ENCODE data around the gene NFIA. TPM values are rescaled to one million over a fixed set of nuclear protein-coding genes. Genes with fewer than 3 reads are reported as not detected.
A peak's percentile ranks its signal among the peaks of the same experiment; 100 is the strongest.

Gene NFIA
- polyA plus RNA-seq, 4 donors = 1.6 to 9.7 (median 4.9) TPM

GRCh38 chr1:61447968-61448430, 365.6 kb downstream of the NFIA start:
- Histone ChIP-seq H3K36me3 (ENCODE audit: control insufficient read depth in 3 of 3, insufficient read depth in 2 of 3, low read depth in 1 of 3, low read length in 3 of 3) (peaks cover 0 to 7% (median 0%) of the 10 kb centered on the region in 3 donors), H3K4me3 (ENCODE audit: low read depth in 1 of 3, low read length in 3 of 3) (no peak overlapping the region), H3K27ac (ENCODE audit: low read depth in 1 of 3, low read length in 2 of 3) (peak overlapping the region in 1 of 3 donors; percentile 62), H3K27me3 (ENCODE audit: control insufficient read depth in 3 of 3, insufficient read depth in 3 of 3, low read length in 3 of 3) (no peaks in the 10 kb centered on the region), H3K9me3 (ENCODE audit: control insufficient read depth in 2 of 2, insufficient read depth in 1 of 2, low read depth in 1 of 2, low read length in 1 of 2) (no peaks in the 10 kb centered on the region), H3K4me1 (ENCODE audit: control insufficient read depth in 3 of 3, insufficient read depth in 2 of 3, low read depth in 1 of 3, low read length in 2 of 3) (peaks cover 11 to 56% (median 20%) of the 10 kb centered on the region in 3 donors)
- FAIRE-seq (no peak), DNase-seq (no peak)
- 88 to 99% (median 95%) methylated on average over 7 of the region's 7 CpGs for WGBS, 3 donors

DNA sequence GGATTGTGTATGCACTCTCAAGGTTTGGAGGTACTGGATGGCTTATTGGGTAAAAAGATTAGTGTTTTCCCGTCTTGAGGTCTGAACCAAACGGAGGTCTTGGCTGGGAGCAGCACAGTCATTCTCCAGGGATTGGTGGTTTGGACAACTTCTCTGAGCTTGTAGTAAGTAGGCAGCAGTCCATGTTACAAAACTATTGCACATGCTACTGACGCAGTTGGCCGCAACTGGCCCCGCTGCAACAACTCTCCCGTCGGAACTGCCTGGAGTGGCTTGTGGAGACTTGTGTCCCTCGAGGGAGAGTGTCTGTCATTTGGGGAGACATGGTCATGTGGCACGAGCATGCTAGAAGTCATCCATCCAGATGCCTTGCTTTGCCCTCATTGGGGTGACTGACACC, 366.6 kb downstream of the NFIA start:
- 74 to 92% (median 90%) methylated on average over 9 of the region's 9 CpGs for WGBS, 3 donors
- DNase-seq = no peak
- Histone ChIP-seq H3K27me3 (ENCODE audit: control insufficient read depth in 3 of 3, insufficient read depth in 3 of 3, low read length in 3 of 3) (no peaks in the 10 kb centered on the region), H3K36me3 (ENCODE audit: control insufficient read depth in 3 of 3, insufficient read depth in 2 of 3, low read depth in 1 of 3, low read length in 3 of 3) (peaks cover 0 to 7% (median 0%) of the 10 kb centered on the region in 3 donors), H3K4me1 (ENCODE audit: control insufficient read depth in 3 of 3, insufficient read depth in 2 of 3, low read depth in 1 of 3, low read length in 2 of 3) (peaks cover 11 to 56% (median 20%) of the 10 kb centered on the region in 3 donors), H3K27ac (ENCODE audit: low read depth in 1 of 3, low read length in 2 of 3) (peak overlapping the region in 1 of 3 donors; percentile 75), H3K4me3 (ENCODE audit: low read depth in 1 of 3, low read length in 3 of 3) (no peak overlapping the region), H3K9me3 (ENCODE audit: control insufficient read depth in 2 of 2, insufficient read depth in 1 of 2, low read depth in 1 of 2, low read length in 1 of 2) (no peaks in the 10 kb centered on the region)
- no peak for FAIRE-seq

DNA sequence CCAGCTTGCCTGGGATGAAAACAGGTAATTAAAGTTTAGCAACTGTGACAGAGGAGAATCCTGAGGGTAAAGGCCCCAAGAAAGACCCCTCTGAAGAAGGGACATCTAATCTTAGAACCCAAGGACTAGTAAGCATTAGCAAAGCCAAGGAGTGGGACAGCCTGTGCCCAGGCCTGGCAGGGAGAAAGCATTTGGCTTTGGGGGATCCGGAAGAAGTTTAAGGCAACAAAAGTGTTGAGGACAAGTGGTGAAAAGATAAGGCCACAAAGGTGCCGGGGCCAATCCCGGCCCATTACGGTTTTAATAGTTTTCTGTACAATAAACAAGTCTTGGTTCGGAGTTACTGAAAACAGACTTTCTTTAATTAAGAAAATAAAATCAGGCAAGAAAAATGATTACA, 367.0 kb downstream of the NFIA start:
- H3K27ac ChIP-seq (ENCODE audit: low read depth in 1 of 3, low read length in 2 of 3) = peak overlapping the region in 1 of 3 donors; percentile 92
- H3K27me3 ChIP-seq (ENCODE audit: control insufficient read depth in 3 of 3, insufficient read depth in 3 of 3, low read length in 3 of 3) = no peaks in the 10 kb centered on the region
- DNase-seq (no peak), FAIRE-seq (no peak)
- no peak overlapping the region for H3K4me3 ChIP-seq (ENCODE audit: low read depth in 1 of 3, low read length in 3 of 3)
- WGBS, 3 donors = 20 to 66% (median 48%) methylated on average over 5 of the region's 5 CpGs
- H3K36me3 ChIP-seq (ENCODE audit: control insufficient read depth in 3 of 3, insufficient read depth in 2 of 3, low read depth in 1 of 3, low read length in 3 of 3) = peaks cover 0 to 7% (median 0%) of the 10 kb centered on the region in 3 donors
- H3K9me3 ChIP-seq (ENCODE audit: control insufficient read depth in 2 of 2, insufficient read depth in 1 of 2, low read depth in 1 of 2, low read length in 1 of 2) = no peaks in the 10 kb centered on the region
- H3K4me1 ChIP-seq (ENCODE audit: control insufficient read depth in 3 of 3, insufficient read depth in 2 of 3, low read depth in 1 of 3, low read length in 2 of 3) = peaks cover 11 to 54% (median 20%) of the 10 kb centered on the region in 3 donors

GRCh38 chr1:61450454-61450853, 368.1 kb downstream of the NFIA start:
- DNase-seq (peak; percentile 86 to 89), FAIRE-seq (no peak)
- H3K4me3 ChIP-seq (ENCODE audit: low read depth in 1 of 3, low read length in 3 of 3) = no peak overlapping the region
- H3K27me3 ChIP-seq (ENCODE audit: control insufficient read depth in 3 of 3, insufficient read depth in 3 of 3, low read length in 3 of 3) = no peaks in the 10 kb centered on the region
- peaks cover 11 to 52% (median 20%) of the 10 kb centered on the region in 3 donors for H3K4me1 ChIP-seq (ENCODE audit: control insufficient read depth in 3 of 3, insufficient read depth in 2 of 3, low read depth in 1 of 3, low read length in 2 of 3)
- no peaks in the 10 kb centered on the region for H3K9me3 ChIP-seq (ENCODE audit: control insufficient read depth in 2 of 2, insufficient read depth in 1 of 2, low read depth in 1 of 2, low read length in 1 of 2)
- 11 to 32% (median 20%) methylated on average over 4 of the region's 4 CpGs for WGBS, 3 donors
- peak overlapping the region; percentile 50 to 92 (median 70) for H3K27ac ChIP-seq (ENCODE audit: low read depth in 1 of 3, low read length in 2 of 3)
- H3K36me3 ChIP-seq (ENCODE audit: control insufficient read depth in 3 of 3, insufficient read depth in 2 of 3, low read depth in 1 of 3, low read length in 3 of 3) = peaks cover 0 to 10% (median 0%) of the 10 kb centered on the region in 3 donors

DNA sequence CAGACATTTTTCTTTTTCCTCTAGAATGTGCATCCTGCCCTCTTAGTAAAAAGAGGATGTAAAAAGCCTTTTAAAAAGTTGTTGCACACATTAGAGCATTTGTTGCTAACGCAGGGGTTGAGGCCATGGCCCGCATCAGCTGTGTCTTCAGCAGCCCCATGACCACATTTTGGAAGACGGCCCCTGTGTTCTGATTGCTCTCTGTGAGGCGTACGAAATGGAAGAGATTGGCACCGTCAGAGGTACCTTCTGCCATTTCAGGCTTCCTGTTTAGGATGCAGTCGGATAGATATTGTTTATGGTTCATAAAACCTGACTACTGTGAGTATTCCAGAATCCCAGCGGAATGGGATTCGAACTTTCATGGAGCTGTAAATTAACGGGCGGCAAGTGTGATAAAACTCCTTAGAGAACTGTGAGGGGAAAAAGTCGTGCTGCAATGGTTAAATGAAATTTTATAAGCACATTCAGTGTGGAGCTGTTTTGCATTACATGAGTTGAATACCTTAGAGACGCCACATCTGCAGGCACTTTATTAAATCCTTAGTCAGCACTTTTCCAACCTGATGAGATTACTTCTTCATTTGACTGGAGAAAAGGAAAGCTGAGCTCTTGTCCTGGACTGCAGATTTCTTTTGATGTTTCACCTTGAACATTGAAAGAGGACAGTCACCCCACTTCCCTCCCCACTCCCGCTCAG, 368.7 kb downstream of the NFIA start:
- DNase-seq (peak; percentile 35 to 38), FAIRE-seq (no peak)
- H3K9me3 ChIP-seq (ENCODE audit: control insufficient read depth in 2 of 2, insufficient read depth in 1 of 2, low read depth in 1 of 2, low read length in 1 of 2) = no peaks in the 10 kb centered on the region
- 25 to 49% (median 48%) methylated on average over 14 of the region's 14 CpGs for WGBS, 3 donors
- peaks cover 0 to 11% (median 0%) of the 10 kb centered on the region in 3 donors for H3K36me3 ChIP-seq (ENCODE audit: control insufficient read depth in 3 of 3, insufficient read depth in 2 of 3, low read depth in 1 of 3, low read length in 3 of 3)
- no peak overlapping the region for H3K4me3 ChIP-seq (ENCODE audit: low read depth in 1 of 3, low read length in 3 of 3)
- no peaks in the 10 kb centered on the region for H3K27me3 ChIP-seq (ENCODE audit: control insufficient read depth in 3 of 3, insufficient read depth in 3 of 3, low read length in 3 of 3)
- peak overlapping the region; percentile 50 to 92 (median 70) for H3K27ac ChIP-seq (ENCODE audit: low read depth in 1 of 3, low read length in 2 of 3)
- H3K4me1 ChIP-seq (ENCODE audit: control insufficient read depth in 3 of 3, insufficient read depth in 2 of 3, low read depth in 1 of 3, low read length in 2 of 3) = peaks cover 11 to 51% (median 20%) of the 10 kb centered on the region in 3 donors

DNA sequence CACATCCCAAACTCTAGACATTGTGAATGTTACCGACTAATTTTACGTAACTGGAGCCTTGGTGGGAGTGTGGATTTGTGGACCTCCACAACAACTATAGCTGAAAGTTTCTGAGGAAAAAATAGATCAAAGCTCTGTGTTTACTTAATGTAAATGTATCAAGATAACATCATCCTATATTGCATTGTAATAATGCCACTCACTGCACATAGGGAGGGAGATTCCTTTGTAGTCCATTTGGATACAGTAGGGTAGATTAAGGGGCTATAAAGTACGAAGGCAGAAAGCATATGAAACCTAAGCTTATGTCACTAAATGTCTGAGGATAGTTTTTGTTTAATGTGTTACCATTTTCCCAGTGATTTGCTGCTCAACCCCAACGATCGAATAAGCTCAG, 369.2 kb downstream of the NFIA start:
- H3K27ac ChIP-seq (ENCODE audit: low read depth in 1 of 3, low read length in 2 of 3) = peak overlapping the region in 2 of 3 donors; percentile 70 to 92
- peaks cover 0 to 11% (median 0%) of the 10 kb centered on the region in 3 donors for H3K36me3 ChIP-seq (ENCODE audit: control insufficient read depth in 3 of 3, insufficient read depth in 2 of 3, low read depth in 1 of 3, low read length in 3 of 3)
- DNase-seq = no peak
- FAIRE-seq = no peak
- H3K9me3 ChIP-seq (ENCODE audit: control insufficient read depth in 2 of 2, insufficient read depth in 1 of 2, low read depth in 1 of 2, low read length in 1 of 2) = no peaks in the 10 kb centered on the region
- no peaks in the 10 kb centered on the region for H3K27me3 ChIP-seq (ENCODE audit: control insufficient read depth in 3 of 3, insufficient read depth in 3 of 3, low read length in 3 of 3)
- no peak overlapping the region for H3K4me3 ChIP-seq (ENCODE audit: low read depth in 1 of 3, low read length in 3 of 3)
- 68 to 77% (median 75%) methylated on average over 5 of the region's 5 CpGs for WGBS, 3 donors
- peaks cover 11 to 46% (median 20%) of the 10 kb centered on the region in 3 donors for H3K4me1 ChIP-seq (ENCODE audit: control insufficient read depth in 3 of 3, insufficient read depth in 2 of 3, low read depth in 1 of 3, low read length in 2 of 3)

DNA sequence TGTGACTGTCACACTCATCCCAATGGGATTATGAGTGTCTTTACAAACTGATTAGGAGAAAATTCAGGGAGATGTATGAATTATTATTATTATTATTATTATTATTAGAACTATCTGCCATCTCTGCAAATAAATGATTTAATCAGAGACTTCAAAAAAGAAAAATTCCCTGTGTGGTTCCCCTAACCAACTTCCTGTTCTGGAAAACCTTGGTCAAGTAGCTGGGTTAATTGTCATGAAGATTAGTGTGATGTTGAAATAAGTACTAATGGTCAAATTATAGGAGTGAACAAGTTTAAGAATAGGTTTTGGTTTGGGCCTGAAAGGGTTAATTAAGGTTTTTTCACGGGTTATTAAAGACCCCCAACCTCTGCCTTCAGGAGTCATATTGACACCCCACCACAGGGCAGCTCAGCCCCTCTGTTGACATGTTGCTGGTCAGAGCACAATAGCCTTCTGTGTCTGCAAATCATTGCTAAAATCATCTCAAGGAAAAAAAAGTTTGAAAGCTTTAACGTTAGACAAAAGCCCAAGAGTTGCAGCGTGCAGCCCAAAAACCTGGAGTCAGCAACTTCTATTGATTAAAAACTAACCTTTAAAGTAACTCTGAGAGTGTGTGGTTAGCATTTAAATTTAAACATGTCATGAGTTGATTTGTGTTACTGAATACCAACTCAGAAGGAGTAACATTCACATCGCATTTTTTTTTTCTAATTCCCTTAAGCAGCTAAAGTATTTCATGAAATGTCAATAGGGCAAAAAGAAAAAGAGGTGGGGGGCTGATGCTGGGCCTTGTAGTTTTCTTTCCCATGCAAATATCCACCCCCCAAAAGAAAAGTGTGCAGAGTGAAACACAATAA, 370.0 kb downstream of the NFIA start:
- Histone ChIP-seq H3K4me1 (ENCODE audit: control insufficient read depth in 3 of 3, insufficient read depth in 2 of 3, low read depth in 1 of 3, low read length in 2 of 3) (peaks cover 9 to 41% (median 20%) of the 10 kb centered on the region in 3 donors), H3K27ac (ENCODE audit: low read depth in 1 of 3, low read length in 2 of 3) (peak overlapping the region in 2 of 3 donors; percentile 6 to 41), H3K36me3 (ENCODE audit: control insufficient read depth in 3 of 3, insufficient read depth in 2 of 3, low read depth in 1 of 3, low read length in 3 of 3) (peaks cover 0 to 10% (median 0%) of the 10 kb centered on the region in 3 donors), H3K4me3 (ENCODE audit: low read depth in 1 of 3, low read length in 3 of 3) (no peak overlapping the region), H3K9me3 (ENCODE audit: control insufficient read depth in 2 of 2, insufficient read depth in 1 of 2, low read depth in 1 of 2, low read length in 1 of 2) (no peaks in the 10 kb centered on the region), H3K27me3 (ENCODE audit: control insufficient read depth in 3 of 3, insufficient read depth in 3 of 3, low read length in 3 of 3) (no peaks in the 10 kb centered on the region)
- FAIRE-seq (no peak), DNase-seq (no peak)
- 14 to 28% (median 20%) methylated on average over 4 of the region's 4 CpGs for WGBS, 3 donors

Measured in small intestine (tissue), 7 donors.